Hepatocyte (in vitro differentiated cells): ENCODE measurements around the gene ENAM. TPM values are rescaled to one million over a fixed set of nuclear protein-coding genes. Genes with fewer than 3 reads are reported as not detected.

ENCODE experiments used
- DNase-seq: peaks from one replicate; pipeline ENCODE4 v3.0.0-alpha.2; 2016; ENCODE audit warnings: low spot score
- H2AFZ ChIP-seq: fragments of 200-600 bp; sonication (generic); 2 replicates; pipeline ENCODE4 v1.6.0; 2016; ENCODE audit warnings: antibody characterized with exemption, mild to moderate bottlenecking
- H3K27ac ChIP-seq: fragments of 200-600 bp; sonication (generic); 2 replicates; pipeline ENCODE4 v1.5.1; 2016; ENCODE audit warnings: mild to moderate bottlenecking
- H3K27me3 ChIP-seq: fragments of 200-600 bp; sonication (generic); 2 replicates; pipeline ENCODE4 v1.6.1; 2016
- H3K36me3 ChIP-seq: fragments of 200-600 bp; sonication (generic); replicated peaks from 2 replicates; pipeline ENCODE4 v1.5.1; 2016; ENCODE audit warnings: low read depth; ENCODE audit not compliant: insufficient read depth
- H3K4me1 ChIP-seq: fragments of 200-600 bp; sonication (generic); 2 replicates; pipeline ENCODE4 v1.5.1; 2016; ENCODE audit warnings: mild to moderate bottlenecking, moderate library complexity; ENCODE audit not compliant: insufficient read depth
- H3K4me2 ChIP-seq: fragments of 200-600 bp; sonication (generic); 2 replicates; pipeline ENCODE4 v1.6.0; 2016
- H3K4me3 ChIP-seq: fragments of 200-600 bp; sonication (generic); 2 replicates; pipeline ENCODE4 v1.5.1; 2016; ENCODE audit warnings: mild to moderate bottlenecking
- H3K79me2 ChIP-seq: fragments of 200-600 bp; sonication (generic); 2 replicates; pipeline ENCODE4 v1.6.0; 2017; ENCODE audit warnings: mild to moderate bottlenecking
- H3K9me2 ChIP-seq: fragments of 200-600 bp; sonication (generic); replicated peaks from 2 replicates; pipeline ENCODE4 v1.6.0; 2017; ENCODE audit warnings: mild to moderate bottlenecking; ENCODE audit not compliant: insufficient read depth
- H3K9me3 ChIP-seq: fragments of 200-600 bp; sonication (generic); 2 replicates; pipeline ENCODE4 v1.5.1; 2016; ENCODE audit warnings: low read depth, mild to moderate bottlenecking
- H4K20me1 ChIP-seq: fragments of 200-600 bp; sonication (generic); 2 replicates; pipeline ENCODE4 v1.6.0; 2016; ENCODE audit warnings: mild to moderate bottlenecking; ENCODE audit not compliant: insufficient read depth, poor library complexity, severe bottlenecking
- CTCF ChIP-seq: fragments of 200-600 bp; sonication (generic); IDR thresholded peaks from 2 replicates; pipeline ENCODE4 v1.5.1; 2016; ENCODE audit warnings: antibody characterized with exemption, mild to moderate bottlenecking; ENCODE audit not compliant: poor library complexity
- EZH2 ChIP-seq: fragments of 200-600 bp; sonication (generic); IDR thresholded peaks from 2 replicates; pipeline ENCODE4 v1.6.1; 2016; ENCODE audit warnings: antibody characterized with exemption, mild to moderate bottlenecking, borderline replicate concordance
- EZH2phosphoT487 ChIP-seq: fragments of 200-600 bp; sonication (generic); IDR thresholded peaks from one replicate; pipeline ENCODE4 v1.6.1; 2018; ENCODE audit warnings: antibody characterized with exemption, mild to moderate bottlenecking, low read depth, moderate library complexity; ENCODE audit not compliant: unreplicated experiment, severe bottlenecking
- WGBS: methylation state at CpG from one replicate; pipeline ENCODE4 v1.1.6; 2016; ENCODE audit warnings: low lambda C conversion rate; ENCODE audit errors: missing lambda C conversion rate; 5-methylcytosine and 5-hydroxymethylcytosine counted together
- polyA plus RNA-seq: library from polyadenylated mRNA; unstranded; fragments of >200 nt; fragmentation: Nextera tagmentation; extraction: Ambion mirVana; gene quantifications from 2 replicates; pipeline ENCODE4 v1.2.1, GENCODE V29; 2016
- total RNA-seq: library from RNA; depleted of rRNA; stranded (reverse); fragments of >200 nt; gene quantifications from 2 replicates; pipeline ENCODE4 v1.2.3, GENCODE V29; 2014

The ENAM gene
- total and polyA plus RNA-seq, 2 experiments from 2014 or later, result 0.20 to 0.64 TPM

GRCh38 chr4:70586841-70587240 lies 41.7 kb upstream of the ENAM start:
- Histone ChIP-seq H3K4me3 (no peak overlapping the region), H3K27ac (no peak overlapping the region)
- WGBS, result 75% methylated on average over 2 of the region's 2 CpGs

GRCh38 chr4:70589785-70590184 lies 38.8 kb upstream of the ENAM start:
- Histone ChIP-seq H3K9me3 (no peaks in the 10 kb centered on the region), H3K4me1 (no peaks in the 10 kb centered on the region), H3K27ac (no peak overlapping the region), H3K9me2 (no peaks in the 10 kb centered on the region), H4K20me1 (no peaks in the 10 kb centered on the region), H3K27me3 (no peaks in the 10 kb centered on the region), H3K79me2 (no peaks in the 10 kb centered on the region), H3K4me3 (no peak overlapping the region), H2AFZ (no peak overlapping the region), H3K36me3 (no peaks in the 10 kb centered on the region), H3K4me2 (no peak overlapping the region)
- no peak for DNase-seq
- TF ChIP-seq CTCF (no peak), EZH2 (no peak), EZH2phosphoT487 (no peak)

More at GRCh38 chr4:70586841-70587240, 41.7 kb upstream of the ENAM start:
- H3K9me3 ChIP-seq, result no peaks in the 10 kb centered on the region
- H3K79me2 ChIP-seq, result no peaks in the 10 kb centered on the region
- H3K27me3 ChIP-seq, result no peaks in the 10 kb centered on the region
- no peak for TF ChIP-seq EZH2
- TF ChIP-seq CTCF, result no peak
- no peak for TF ChIP-seq EZH2phosphoT487
- no peaks in the 10 kb centered on the region for H3K9me2 ChIP-seq
- H3K4me2 ChIP-seq, result no peak overlapping the region
- H3K36me3 ChIP-seq, result no peaks in the 10 kb centered on the region
- no peak for DNase-seq
- no peak overlapping the region for H2AFZ ChIP-seq
- H4K20me1 ChIP-seq, result no peaks in the 10 kb centered on the region
- H3K4me1 ChIP-seq, result no peaks in the 10 kb centered on the region

GRCh38 chr4:70591955-70592582 lies 36.5 kb upstream of the ENAM start, which contains the start of gene AMBN:
TSS of gene AMBN (plus strand) at chr4:70592256. CDS start at chr4:70592359, 103 bp downstream.
- Histone ChIP-seq H3K4me2 (no peak within 1 kb of the TSS), H4K20me1 (no peaks in the 10 kb centered on the region), H3K9me2 (no peaks in the 10 kb centered on the region), H3K27ac (no peak within 1 kb of the TSS), H3K79me2 (no peaks in the 10 kb centered on the region), H3K27me3 (no peaks in the 10 kb centered on the region), H3K4me1 (no peaks in the 10 kb centered on the region), H3K4me3 (no peak within 1 kb of the TSS), H3K36me3 (no peaks in the 10 kb centered on the region), H3K9me3 (no peaks in the 10 kb centered on the region), H2AFZ (no peak within 1 kb of the TSS)
- DNase-seq, result no peak
- TF ChIP-seq EZH2phosphoT487 (no peak), EZH2 (no peak), CTCF (no peak)
- 67% methylated on average over 5 of the region's 5 CpGs for WGBS

- Histone ChIP-seq H3K9me2 (no peaks in the 10 kb centered on the region), H3K36me3 (no peaks in the 10 kb centered on the region), H2AFZ (no peak overlapping the region), H4K20me1 (no peaks in the 10 kb centered on the region), H3K27me3 (no peaks in the 10 kb centered on the region), H3K9me3 (no peaks in the 10 kb centered on the region), H3K4me3 (no peak overlapping the region), H3K27ac (no peak overlapping the region), H3K79me2 (no peaks in the 10 kb centered on the region), H3K4me2 (no peak overlapping the region), H3K4me1 (no peaks in the 10 kb centered on the region)
- DNase-seq, result no peak
- TF ChIP-seq EZH2phosphoT487, result no peak
- no peak for TF ChIP-seq CTCF
- no peak for TF ChIP-seq EZH2
Observed at GRCh38 chr4:70594196-70594595, 34.3 kb upstream of the ENAM start.
